ENCODE data around the gene OR10AD1. TPM values are rescaled to one million over a fixed set of nuclear protein-coding genes. Genes with fewer than 3 reads are reported as not detected.

OR10AD1 gene
- polyA plus RNA-seq, 4 donors, result 0.17 to 0.36 (median 0.24) TPM

GRCh38 chr12:48192861-48193260 is 10.2 kb downstream of the OR10AD1 start:
- no peak for DNase-seq (ENCODE audit: low read depth in 4 of 4, low spot score in 3 of 4)

- no peak for DNase-seq (ENCODE audit: low read depth in 4 of 4, low spot score in 3 of 4)
Observed at GRCh38 chr12:48191096-48191495, 12.0 kb downstream of the OR10AD1 start.

GRCh38 chr12:48189331-48190125 is 13.6 kb downstream of the OR10AD1 start:
- DNase-seq (ENCODE audit: low read depth in 4 of 4, low spot score in 3 of 4), result peak in 3 of 4 donors; percentile 62 to 75 (median 73)

GRCh38 chr12:48187916-48188695 is 15.0 kb downstream of the OR10AD1 start:
- no peak for DNase-seq (ENCODE audit: low read depth in 4 of 4, low spot score in 3 of 4)

- no peak for DNase-seq (ENCODE audit: low read depth in 4 of 4, low spot score in 3 of 4)
Observed at GRCh38 chr12:48185181-48185919, 17.7 kb downstream of the OR10AD1 start.

- no peak for DNase-seq (ENCODE audit: low read depth in 4 of 4, low spot score in 3 of 4)
Observed at GRCh38 chr12:48184549-48184922, 18.6 kb downstream of the OR10AD1 start.

GRCh38 chr12:48183876-48184548 is 19.1 kb downstream of the OR10AD1 start:
- no peak for DNase-seq (ENCODE audit: low read depth in 4 of 4, low spot score in 3 of 4)

- DNase-seq (ENCODE audit: low read depth in 4 of 4, low spot score in 3 of 4), result peak in 2 of 4 donors; percentile 73 to 76
Observed at GRCh38 chr12:48183091-48183875, 19.8 kb downstream of the OR10AD1 start, which contains the start of gene CCDC184. Gene CCDC184 (plus strand): TSS chr12:48183644. CDS start chr12:48184123, 479 bp downstream.

- DNase-seq (ENCODE audit: low read depth in 4 of 4, low spot score in 3 of 4), result no peak
Observed at GRCh38 chr12:48182631-48183030, 20.5 kb downstream of the OR10AD1 start.

- no peak for DNase-seq (ENCODE audit: low read depth in 4 of 4, low spot score in 3 of 4)
Observed at GRCh38 chr12:48180857-48181495, 22.1 kb downstream of the OR10AD1 start.

- DNase-seq (ENCODE audit: low read depth in 4 of 4, low spot score in 3 of 4), result no peak
Observed at GRCh38 chr12:48180424-48180823, 22.7 kb downstream of the OR10AD1 start.

- DNase-seq (ENCODE audit: low read depth in 4 of 4, low spot score in 3 of 4), result no peak
Observed at GRCh38 chr12:48179466-48179865, 23.6 kb downstream of the OR10AD1 start.

- DNase-seq (ENCODE audit: low read depth in 4 of 4, low spot score in 3 of 4), result no peak
Observed at GRCh38 chr12:48177982-48178381, 25.1 kb downstream of the OR10AD1 start.

GRCh38 chr12:48176417-48176751 is 26.7 kb downstream of the OR10AD1 start:
- no peak for DNase-seq (ENCODE audit: low read depth in 4 of 4, low spot score in 3 of 4)

GRCh38 chr12:48175613-48176416 is 27.3 kb downstream of the OR10AD1 start:
- DNase-seq (ENCODE audit: low read depth in 4 of 4, low spot score in 3 of 4), result no peak

- no peak for DNase-seq (ENCODE audit: low read depth in 4 of 4, low spot score in 3 of 4)
Observed at GRCh38 chr12:48169011-48169410, 34.1 kb downstream of the OR10AD1 start.

GRCh38 chr12:48165089-48165981 is 37.8 kb downstream of the OR10AD1 start:
- no peak for DNase-seq (ENCODE audit: low read depth in 4 of 4, low spot score in 3 of 4)

Data from right renal pelvis (tissue), 4 donors.